ENCODE results near the gene FAM107B. TPM values are rescaled to one million over a fixed set of nuclear protein-coding genes. Genes with fewer than 3 reads are reported as not detected.

FAM107B gene
- total and polyA plus RNA-seq, 2 experiments from 2014 or later, result 11.0 to 17.6 TPM

DNA sequence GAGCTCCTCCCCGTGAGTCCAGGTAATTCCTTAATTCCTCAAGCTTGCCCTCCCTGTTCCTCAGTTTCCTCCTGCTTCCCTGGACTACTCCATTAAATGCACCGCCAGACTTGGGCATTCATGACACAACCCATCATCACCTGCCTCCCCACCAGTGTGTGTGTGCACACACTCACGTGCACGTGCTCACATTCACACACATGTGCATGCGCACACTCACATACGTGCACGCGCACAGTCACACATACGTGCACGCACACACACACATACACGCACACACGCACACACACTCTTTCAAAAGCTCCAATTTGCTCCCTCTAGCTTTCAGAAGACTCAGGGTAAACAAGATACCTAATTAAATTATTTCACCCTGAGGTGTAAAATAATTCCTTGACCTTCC lies 216.7 kb downstream of the FAM107B start (continued):
- TF ChIP-seq, protein P1, sequence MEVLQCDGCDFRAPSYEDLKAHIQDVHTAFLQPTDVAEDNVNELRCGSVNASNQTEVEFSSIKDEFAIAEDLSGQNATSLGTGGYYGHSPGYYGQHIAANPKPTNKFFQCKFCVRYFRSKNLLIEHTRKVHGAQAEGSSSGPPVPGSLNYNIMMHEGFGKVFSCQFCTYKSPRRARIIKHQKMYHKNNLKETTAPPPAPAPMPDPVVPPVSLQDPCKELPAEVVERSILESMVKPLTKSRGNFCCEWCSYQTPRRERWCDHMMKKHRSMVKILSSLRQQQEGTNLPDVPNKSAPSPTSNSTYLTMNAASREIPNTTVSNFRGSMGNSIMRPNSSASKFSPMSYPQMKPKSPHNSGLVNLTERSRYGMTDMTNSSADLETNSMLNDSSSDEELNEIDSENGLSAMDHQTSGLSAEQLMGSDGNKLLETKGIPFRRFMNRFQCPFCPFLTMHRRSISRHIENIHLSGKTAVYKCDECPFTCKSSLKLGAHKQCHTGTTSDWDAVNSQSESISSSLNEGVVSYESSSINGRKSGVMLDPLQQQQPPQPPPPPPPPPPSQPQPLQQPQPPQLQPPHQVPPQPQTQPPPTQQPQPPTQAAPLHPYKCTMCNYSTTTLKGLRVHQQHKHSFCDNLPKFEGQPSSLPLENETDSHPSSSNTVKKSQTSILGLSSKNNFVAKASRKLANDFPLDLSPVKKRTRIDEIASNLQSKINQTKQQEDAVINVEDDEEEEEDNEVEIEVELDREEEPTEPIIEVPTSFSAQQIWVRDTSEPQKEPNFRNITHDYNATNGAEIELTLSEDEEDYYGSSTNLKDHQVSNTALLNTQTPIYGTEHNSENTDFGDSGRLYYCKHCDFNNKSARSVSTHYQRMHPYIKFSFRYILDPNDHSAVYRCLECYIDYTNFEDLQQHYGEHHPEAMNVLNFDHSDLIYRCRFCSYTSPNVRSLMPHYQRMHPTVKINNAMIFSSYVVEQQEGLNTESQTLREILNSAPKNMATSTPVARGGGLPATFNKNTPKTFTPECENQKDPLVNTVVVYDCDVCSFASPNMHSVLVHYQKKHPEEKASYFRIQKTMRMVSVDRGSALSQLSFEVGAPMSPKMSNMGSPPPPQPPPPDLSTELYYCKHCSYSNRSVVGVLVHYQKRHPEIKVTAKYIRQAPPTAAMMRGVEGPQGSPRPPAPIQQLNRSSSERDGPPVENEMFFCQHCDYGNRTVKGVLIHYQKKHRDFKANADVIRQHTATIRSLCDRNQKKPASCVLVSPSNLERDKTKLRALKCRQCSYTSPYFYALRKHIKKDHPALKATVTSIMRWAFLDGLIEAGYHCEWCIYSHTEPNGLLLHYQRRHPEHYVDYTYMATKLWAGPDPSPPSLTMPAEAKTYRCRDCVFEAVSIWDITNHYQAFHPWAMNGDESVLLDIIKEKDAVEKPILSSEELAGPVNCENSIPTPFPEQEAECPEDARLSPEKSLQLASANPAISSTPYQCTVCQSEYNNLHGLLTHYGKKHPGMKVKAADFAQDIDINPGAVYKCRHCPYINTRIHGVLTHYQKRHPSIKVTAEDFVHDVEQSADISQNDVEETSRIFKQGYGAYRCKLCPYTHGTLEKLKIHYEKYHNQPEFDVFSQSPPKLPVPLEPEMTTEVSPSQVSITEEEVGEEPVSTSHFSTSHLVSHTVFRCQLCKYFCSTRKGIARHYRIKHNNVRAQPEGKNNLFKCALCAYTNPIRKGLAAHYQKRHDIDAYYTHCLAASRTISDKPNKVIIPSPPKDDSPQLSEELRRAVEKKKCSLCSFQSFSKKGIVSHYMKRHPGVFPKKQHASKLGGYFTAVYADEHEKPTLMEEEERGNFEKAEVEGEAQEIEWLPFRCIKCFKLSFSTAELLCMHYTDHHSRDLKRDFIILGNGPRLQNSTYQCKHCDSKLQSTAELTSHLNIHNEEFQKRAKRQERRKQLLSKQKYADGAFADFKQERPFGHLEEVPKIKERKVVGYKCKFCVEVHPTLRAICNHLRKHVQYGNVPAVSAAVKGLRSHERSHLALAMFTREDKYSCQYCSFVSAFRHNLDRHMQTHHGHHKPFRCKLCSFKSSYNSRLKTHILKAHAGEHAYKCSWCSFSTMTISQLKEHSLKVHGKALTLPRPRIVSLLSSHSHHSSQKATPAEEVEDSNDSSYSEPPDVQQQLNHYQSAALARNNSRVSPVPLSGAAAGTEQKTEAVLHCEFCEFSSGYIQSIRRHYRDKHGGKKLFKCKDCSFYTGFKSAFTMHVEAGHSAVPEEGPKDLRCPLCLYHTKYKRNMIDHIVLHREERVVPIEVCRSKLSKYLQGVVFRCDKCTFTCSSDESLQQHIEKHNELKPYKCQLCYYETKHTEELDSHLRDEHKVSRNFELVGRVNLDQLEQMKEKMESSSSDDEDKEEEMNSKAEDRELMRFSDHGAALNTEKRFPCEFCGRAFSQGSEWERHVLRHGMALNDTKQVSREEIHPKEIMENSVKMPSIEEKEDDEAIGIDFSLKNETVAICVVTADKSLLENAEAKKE (CRISPR knock-in tag; IDR thresholded peaks at IDR 0.05), result no peak
- TF ChIP-seq CREB1 (CRISPR knock-in tag; IDR thresholded peaks at IDR 0.05; ENCODE audit: low read depth) (no peak), JUNB (IDR thresholded peaks at IDR 0.05; ENCODE audit: unreplicated experiment) (no peak), NANOG (IDR thresholded peaks at IDR 0.05; ENCODE audit: borderline replicate concordance) (no peak), EZH2 (IDR thresholded peaks at IDR 0.05; ENCODE audit: low read depth, unreplicated experiment) (no peak), POLR2AphosphoS5 (IDR thresholded peaks at IDR 0.05; ENCODE audit: low read depth) (no peak)

DNA sequence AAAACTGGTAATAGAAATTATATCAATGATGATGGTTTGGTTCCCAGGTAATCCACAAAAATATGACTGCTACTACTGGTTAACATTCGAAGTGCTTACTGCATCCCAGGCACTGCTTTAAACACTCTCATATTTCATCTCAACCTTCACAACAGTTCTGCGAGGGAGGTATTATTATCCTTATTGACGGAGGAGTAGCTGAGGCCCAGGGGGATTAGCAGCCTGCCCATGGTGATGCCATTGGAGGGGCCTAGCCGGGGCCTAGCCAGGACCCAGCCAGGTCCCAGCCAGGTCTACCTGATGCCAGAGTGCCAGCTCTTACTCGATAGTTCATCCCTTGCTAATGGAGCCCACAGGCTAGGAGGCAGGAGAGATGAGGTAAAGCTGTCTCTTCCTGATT lies 217.1 kb downstream of the FAM107B start:
- Mint-ChIP-seq H3K27ac (no peak overlapping the region), H3K36me3 (ENCODE audit: low read depth) (no peaks in the 10 kb centered on the region), H3K27me3 (ENCODE audit: insufficient read depth, low read depth, poor library complexity) (peaks cover 5% of the 10 kb centered on the region), H3K4me3 (no peak overlapping the region), H3K4me1 (peaks cover 59% of the 10 kb centered on the region), H3K9me3 (no peaks in the 10 kb centered on the region)
- ATAC-seq (no peak), DNase-seq (ENCODE audit: low spot score) (no peak)
- no peaks in the 10 kb centered on the region for H3K36me3 ChIP-seq (ENCODE audit: insufficient read depth)
- no peaks in the 10 kb centered on the region for H3K9me2 ChIP-seq (ENCODE audit: insufficient read depth)
- H3K27ac ChIP-seq (ENCODE audit: low read depth), result no peak overlapping the region
- H4K20me1 ChIP-seq (replicated peaks; ENCODE audit: insufficient read depth), result peaks cover 3% of the 10 kb centered on the region; the same call in 1 of the 2 replicates
- H3K4me1 ChIP-seq (ENCODE audit: insufficient read depth), result peaks cover 37% of the 10 kb centered on the region
- no peak overlapping the region for H3K4me2 ChIP-seq
- no peak overlapping the region for H2AFZ ChIP-seq
- no peak overlapping the region for H3K4me3 ChIP-seq
- H3K27me3 ChIP-seq (ENCODE audit: insufficient read depth), result no peaks in the 10 kb centered on the region
- peaks cover 36% of the 10 kb centered on the region for H3K79me2 ChIP-seq (replicated peaks; ENCODE audit: insufficient read depth)
- H3F3A ChIP-seq (replicated peaks; ENCODE audit: low read depth), result no peaks in the 10 kb centered on the region
- no peak for TF ChIP-seq EZH2 (IDR thresholded peaks at IDR 0.05; ENCODE audit: low read depth, unreplicated experiment)
- TF ChIP-seq, protein P1 (CRISPR knock-in tag; IDR thresholded peaks at IDR 0.05), result no peak

All from GM23338 (cell line).